Breast epithelium (tissue), 3 donors: ENCODE measurements around the gene ALKBH5.
A peak's percentile ranks its signal among the peaks of the same experiment; 100 is the strongest.

Source experiments
- CTCF ChIP-seq, 3 donors: fragments of 450-650 bp; IDR thresholded peaks; one replicate each; pipeline ENCODE4 v1.5.1; 2016 to 2017; ENCODE audit warnings: antibody characterized with exemption in 3 of 3, mild to moderate bottlenecking in 3 of 3, moderate library complexity in 3 of 3
- POLR2A ChIP-seq: fragments of 450-650 bp; IDR thresholded peaks from one replicate; pipeline ENCODE4 v1.6.1; 2016; ENCODE audit warnings: antibody characterized with exemption, mild to moderate bottlenecking, moderate library complexity
- POLR2AphosphoS5 ChIP-seq, 3 donors: sonication (generic); formaldehyde crosslinking; IDR thresholded peaks; one replicate each; pipeline ENCODE4 v1.6.1; 2017; ENCODE audit warnings: antibody characterized with exemption in 3 of 3

- no peak for TF ChIP-seq POLR2A
- TF ChIP-seq CTCF (IDR thresholded peaks at IDR 0.05) = peak in 2 of 3 donors; percentile 18 to 52
- no peak for TF ChIP-seq POLR2AphosphoS5 (IDR thresholded peaks at IDR 0.05)
These were observed 42.3 kb upstream of the ALKBH5 start for GRCh38 chr17:18141210-18141803.
